Stimulated activated CD4-positive, alpha-beta T cell treated with anti-CD3 and anti-CD28 coated beads, Interleukin-1b, Interleukin-23, amount 100 ng/mL, for 1 hour (primary cell): ENCODE results near the gene RPP25.
A peak's percentile ranks its signal among the peaks of the same experiment; 100 is the strongest.

Experiments used
- DNase-seq, 2 donors: peaks; one replicate each; pipeline ENCODE4 v3.0.0-alpha.2; 2020; ENCODE audit warnings: low read depth in 2 of 2

RPP25 gene

GRCh38 chr15:74956648-74957475, at the start of gene RPP25:
RPP25 (minus strand) TSS chr15:74956772; CDS start chr15:74956583, 189 bp downstream.
- peak; percentile 26 to 67 for DNase-seq

- DNase-seq = no peak
These were observed 45.8 kb upstream of the RPP25 start for GRCh38 chr15:75002398-75002797.

GRCh38 chr15:75001310-75001709, 44.7 kb upstream of the RPP25 start:
- DNase-seq = no peak

GRCh38 chr15:74997543-74997942, 41.0 kb upstream of the RPP25 start:
- no peak for DNase-seq

GRCh38 chr15:74997141-74997540, 40.6 kb upstream of the RPP25 start:
- DNase-seq = no peak

GRCh38 chr15:74995779-74996765, 39.5 kb upstream of the RPP25 start:
- DNase-seq = no peak

- DNase-seq = peak; percentile 79 to 86
These were observed 38.7 kb upstream of the RPP25 start, which contains the start of gene SCAMP5 for GRCh38 chr15:74995182-74995778. SCAMP5 (plus strand) TSS chr15:74995563; CDS start chr15:75011840, 16,277 bp downstream.

GRCh38 chr15:74994685-74995084, 38.1 kb upstream of the RPP25 start:
- DNase-seq = no peak

GRCh38 chr15:74994236-74994635, 37.7 kb upstream of the RPP25 start:
- no peak for DNase-seq

GRCh38 chr15:74992619-74993018, 36.0 kb upstream of the RPP25 start:
- no peak for DNase-seq

- DNase-seq = no peak
These were observed 33.0 kb upstream of the RPP25 start for GRCh38 chr15:74989527-74989926.

- no peak for DNase-seq
These were observed 31.6 kb upstream of the RPP25 start for GRCh38 chr15:74988007-74988800.

GRCh38 chr15:74983725-74984231, 27.2 kb upstream of the RPP25 start:
- no peak for DNase-seq

- no peak for DNase-seq
These were observed 25.6 kb upstream of the RPP25 start for GRCh38 chr15:74982183-74982582.

- no peak for DNase-seq
These were observed 21.9 kb upstream of the RPP25 start for GRCh38 chr15:74978503-74978902.

- DNase-seq = no peak
These were observed 21.5 kb upstream of the RPP25 start for GRCh38 chr15:74978077-74978476.

GRCh38 chr15:74977599-74977998, 21.0 kb upstream of the RPP25 start:
- no peak for DNase-seq

GRCh38 chr15:74976159-74976558, 19.6 kb upstream of the RPP25 start:
- no peak for DNase-seq

- no peak for DNase-seq
These were observed 11.1 kb upstream of the RPP25 start for GRCh38 chr15:74967670-74968069.

- no peak for DNase-seq
These were observed 8.2 kb upstream of the RPP25 start for GRCh38 chr15:74964794-74965193.

GRCh38 chr15:74963213-74963612, 6.6 kb upstream of the RPP25 start:
- DNase-seq = no peak
